ENCODE measurements around the gene HOXB4.

GRCh38 chr17:48568499-48569239, 9.5 kb downstream of the HOXB4 start:
- TF ChIP-seq CTCF (IDR thresholded peaks at IDR 0.05; ENCODE audit: insufficient read depth, low read length, poor library complexity, severe bottlenecking) (no peak), EZH2phosphoT487 (conservative IDR thresholded peaks at IDR 0.05; ENCODE audit: low read length) (no peak)
